CD4-positive, alpha-beta T cell treated with Interleukin-17A for 1 hour (primary cell): ENCODE results near the gene NOTCH4.
"Not testable (repeated sequence)": the region's sequence is repeated elsewhere in the genome, so short reads cannot be mapped to it uniquely, and the experiment has no call there.

Experiments
- DNase-seq: peaks from one replicate; pipeline ENCODE4 v3.0.0-alpha.2; 2020

The NOTCH4 gene

GRCh38 chr6:32216285-32216684 lies 7.6 kb downstream of the NOTCH4 start:
- no peak for DNase-seq

- DNase-seq = no peak
These were observed 8.2 kb downstream of the NOTCH4 start for GRCh38 chr6:32215617-32216016.

- no peak for DNase-seq
These were observed 9.7 kb downstream of the NOTCH4 start for GRCh38 chr6:32214126-32214525.

GRCh38 chr6:32213649-32214048 lies 10.2 kb downstream of the NOTCH4 start:
- DNase-seq = no peak

- no peak for DNase-seq
These were observed 11.6 kb downstream of the NOTCH4 start for GRCh38 chr6:32212076-32212760.

GRCh38 chr6:32211432-32211831 lies 12.4 kb downstream of the NOTCH4 start:
- DNase-seq = not testable (repeated sequence)

- DNase-seq = no peak
These were observed 13.7 kb downstream of the NOTCH4 start for GRCh38 chr6:32210191-32210601.

- no peak for DNase-seq
These were observed 14.9 kb downstream of the NOTCH4 start for GRCh38 chr6:32208996-32209395.

GRCh38 chr6:32204268-32204715 lies 19.6 kb downstream of the NOTCH4 start:
- no peak for DNase-seq

GRCh38 chr6:32203426-32204267 lies 20.2 kb downstream of the NOTCH4 start:
- no peak for DNase-seq

GRCh38 chr6:32202186-32202585 lies 21.7 kb downstream of the NOTCH4 start:
- DNase-seq = no peak

GRCh38 chr6:32200711-32201475 lies 23.0 kb downstream of the NOTCH4 start:
- DNase-seq = no peak

GRCh38 chr6:32198866-32199265 lies 25.0 kb downstream of the NOTCH4 start:
- no peak for DNase-seq

GRCh38 chr6:32198345-32198696 lies 25.5 kb downstream of the NOTCH4 start:
- no peak for DNase-seq

- DNase-seq = peak; percentile 27
These were observed 26.9 kb downstream of the NOTCH4 start for GRCh38 chr6:32196682-32197616.

- peak; percentile 79 for DNase-seq
These were observed 27.8 kb downstream of the NOTCH4 start for GRCh38 chr6:32195902-32196681.

- DNase-seq = peak; percentile 100
These were observed 28.3 kb downstream of the NOTCH4 start for GRCh38 chr6:32195652-32195901.

GRCh38 chr6:32194825-32195651 lies 28.8 kb downstream of the NOTCH4 start:
- DNase-seq = peak; percentile 56

- DNase-seq = no peak
These were observed 29.5 kb downstream of the NOTCH4 start for GRCh38 chr6:32194388-32194787.

GRCh38 chr6:32193096-32193495 lies 30.8 kb downstream of the NOTCH4 start:
- not testable (repeated sequence) for DNase-seq

- peak; percentile 71 for DNase-seq
These were observed 31.2 kb downstream of the NOTCH4 start, which contains the start of gene GPSM3 for GRCh38 chr6:32192608-32193039. GPSM3 (minus strand) TSS chr6:32192643; CDS start chr6:32192513, 130 bp downstream.
